Measurements from ENCODE around the gene MBNL2.

- no peak for TF ChIP-seq CTCF (IDR thresholded peaks at IDR 0.05)
- TF ChIP-seq POLR2A (IDR thresholded peaks at IDR 0.05), result no peak
Measured at GRCh38 chr13:97397267-97397666, 175.1 kb downstream of the MBNL2 start.

All from uterus (tissue), 2 donors.